Kidney epithelial cell (primary cell): ENCODE measurements around the gene ARCN1. TPM values are rescaled to one million over a fixed set of nuclear protein-coding genes. Genes with fewer than 3 reads are reported as not detected.

Source experiments
- DNase-seq: peaks from one replicate; pipeline ENCODE4 v3.0.0-alpha.2; 2010; ENCODE audit warnings: low read depth
- H3K27me3 ChIP-seq: 2 replicates; pipeline ENCODE4 v1.6.0; 2011; ENCODE audit warnings: low read length; ENCODE audit not compliant: control insufficient read depth, insufficient read depth
- H3K36me3 ChIP-seq: 2 replicates; pipeline ENCODE4 v1.5.1; 2011; ENCODE audit warnings: low read length; ENCODE audit not compliant: control insufficient read depth, insufficient read depth
- H3K4me3 ChIP-seq: 2 replicates; pipeline ENCODE4 v1.5.1; 2011; ENCODE audit warnings: low read depth, mild to moderate bottlenecking, control low read depth, low read length
- total RNA-seq: library from RNA; depleted of rRNA; stranded (reverse); fragments of >200 nt; gene quantifications from 2 replicates; pipeline ENCODE4 v1.2.3, GENCODE V29; 2015
- TF ChIP-seq, protein P1 (sequence below): IDR thresholded peaks from 2 replicates; pipeline ENCODE4 v1.5.1; 2011; ENCODE audit warnings: mild to moderate bottlenecking, moderate library complexity, low read length, control low read depth, inconsistent platforms; ENCODE audit not compliant: insufficient read depth, poor library complexity, severe bottlenecking

The ARCN1 gene
- total RNA-seq, 1 donor from 2014 or later = 122 TPM

DNA sequence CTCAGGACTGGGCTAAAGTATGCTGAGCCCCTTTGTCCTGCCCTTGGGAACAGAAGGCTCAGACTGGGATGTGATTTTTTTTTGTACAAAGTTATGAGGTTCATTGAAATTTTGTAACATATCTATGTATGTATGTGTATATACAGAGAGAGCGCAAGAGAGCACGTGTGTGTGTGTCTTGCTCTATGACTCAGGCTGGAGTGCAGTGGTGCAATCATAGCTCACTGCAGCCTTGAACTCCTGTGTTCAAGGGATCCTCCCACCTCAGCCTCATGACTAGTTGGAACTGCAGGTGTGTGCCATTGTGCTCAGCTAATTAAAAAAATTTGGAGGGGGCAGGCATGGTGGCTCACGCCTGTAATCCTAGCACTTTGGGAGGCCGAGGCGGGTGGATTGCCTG, 35.5 kb upstream of the ARCN1 start:
- DNase-seq = no peak
- Histone ChIP-seq H3K27me3 (no peaks in the 10 kb centered on the region), H3K36me3 (no peaks in the 10 kb centered on the region), H3K4me3 (no peak overlapping the region)
- TF ChIP-seq, protein P1, sequence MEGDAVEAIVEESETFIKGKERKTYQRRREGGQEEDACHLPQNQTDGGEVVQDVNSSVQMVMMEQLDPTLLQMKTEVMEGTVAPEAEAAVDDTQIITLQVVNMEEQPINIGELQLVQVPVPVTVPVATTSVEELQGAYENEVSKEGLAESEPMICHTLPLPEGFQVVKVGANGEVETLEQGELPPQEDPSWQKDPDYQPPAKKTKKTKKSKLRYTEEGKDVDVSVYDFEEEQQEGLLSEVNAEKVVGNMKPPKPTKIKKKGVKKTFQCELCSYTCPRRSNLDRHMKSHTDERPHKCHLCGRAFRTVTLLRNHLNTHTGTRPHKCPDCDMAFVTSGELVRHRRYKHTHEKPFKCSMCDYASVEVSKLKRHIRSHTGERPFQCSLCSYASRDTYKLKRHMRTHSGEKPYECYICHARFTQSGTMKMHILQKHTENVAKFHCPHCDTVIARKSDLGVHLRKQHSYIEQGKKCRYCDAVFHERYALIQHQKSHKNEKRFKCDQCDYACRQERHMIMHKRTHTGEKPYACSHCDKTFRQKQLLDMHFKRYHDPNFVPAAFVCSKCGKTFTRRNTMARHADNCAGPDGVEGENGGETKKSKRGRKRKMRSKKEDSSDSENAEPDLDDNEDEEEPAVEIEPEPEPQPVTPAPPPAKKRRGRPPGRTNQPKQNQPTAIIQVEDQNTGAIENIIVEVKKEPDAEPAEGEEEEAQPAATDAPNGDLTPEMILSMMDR = no peak

- no peak for DNase-seq
- H3K27me3 ChIP-seq = no peaks in the 10 kb centered on the region
- TF ChIP-seq, protein P1 = no peak
- H3K36me3 ChIP-seq = no peaks in the 10 kb centered on the region
- no peak overlapping the region for H3K4me3 ChIP-seq
Measured at GRCh38 chr11:118537409-118537980, 34.7 kb upstream of the ARCN1 start.

- TF ChIP-seq, protein P1 = no peak
- no peak for DNase-seq
- H3K27me3 ChIP-seq = no peaks in the 10 kb centered on the region
- no peaks in the 10 kb centered on the region for H3K36me3 ChIP-seq
- no peak overlapping the region for H3K4me3 ChIP-seq
Measured at GRCh38 chr11:118544010-118544646, 28.1 kb upstream of the ARCN1 start.

DNA sequence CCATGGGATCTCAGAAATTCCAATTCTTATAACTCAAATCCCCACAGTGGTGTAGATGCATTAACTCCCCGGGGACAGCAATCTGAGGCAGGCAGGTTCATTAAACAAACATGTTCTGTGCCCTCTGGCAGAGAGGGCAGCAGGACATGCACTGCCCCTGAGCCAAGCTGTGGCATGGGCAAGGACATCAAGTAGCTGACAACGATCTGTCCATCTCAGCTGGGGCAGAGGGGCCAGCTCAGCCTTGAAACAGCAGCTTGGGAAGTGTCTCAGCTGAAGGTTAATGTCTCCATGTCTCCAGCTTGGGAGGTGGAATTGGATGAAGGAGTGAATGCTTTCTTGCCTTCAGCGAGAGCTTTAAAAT, 27.6 kb upstream of the ARCN1 start:
- H3K36me3 ChIP-seq = no peaks in the 10 kb centered on the region
- TF ChIP-seq, protein P1 = no peak

DNA sequence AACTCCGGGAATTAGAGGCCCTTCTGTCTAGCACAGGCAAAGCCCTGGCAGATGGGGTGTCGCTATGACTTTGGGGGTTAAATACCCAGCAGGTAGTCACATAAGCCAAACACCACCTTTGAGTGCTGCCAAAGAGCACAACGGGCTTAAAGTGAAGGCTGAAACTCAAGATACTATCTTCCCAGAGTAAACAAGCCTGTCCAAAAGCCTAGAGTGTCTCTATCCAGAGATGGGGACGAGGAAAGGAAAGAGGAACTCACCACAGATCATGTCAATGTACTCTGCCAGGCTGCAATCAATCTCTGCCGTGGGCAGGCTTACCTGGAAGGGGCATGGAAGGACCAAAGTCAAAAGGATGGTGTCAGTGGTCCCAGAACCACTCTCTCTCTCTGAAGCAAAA, 26.7 kb upstream of the ARCN1 start:
- no peak for DNase-seq
- TF ChIP-seq, protein P1 = no peak
- Histone ChIP-seq H3K36me3 (no peaks in the 10 kb centered on the region), H3K4me3 (no peak overlapping the region), H3K27me3 (no peaks in the 10 kb centered on the region)

More for the DNA sequence above, 27.6 kb upstream of the ARCN1 start:
- H3K4me3 ChIP-seq = no peak overlapping the region
- no peaks in the 10 kb centered on the region for H3K27me3 ChIP-seq
- no peak for DNase-seq

DNA sequence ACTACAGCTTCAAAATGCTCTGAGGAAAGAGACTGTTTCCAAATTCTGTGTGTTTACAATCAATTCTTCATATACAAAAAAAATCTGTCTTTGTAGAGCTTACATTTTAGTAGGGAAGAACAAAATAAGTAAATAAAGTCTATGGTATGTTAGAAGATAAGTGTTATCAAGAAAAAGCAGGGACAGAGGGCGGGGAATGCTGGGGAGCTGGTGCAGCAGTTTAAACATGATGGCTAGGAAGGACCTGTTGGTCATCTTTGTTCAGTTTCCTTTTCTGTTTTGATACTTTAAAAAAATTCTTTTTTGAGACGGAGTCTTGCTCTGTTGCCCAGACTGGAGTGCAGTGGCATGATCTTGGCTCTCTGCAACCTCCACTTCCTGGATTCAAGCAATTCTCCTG, 25.1 kb upstream of the ARCN1 start:
- TF ChIP-seq, protein P1 = no peak
- Histone ChIP-seq H3K4me3 (no peak overlapping the region), H3K36me3 (no peaks in the 10 kb centered on the region), H3K27me3 (no peaks in the 10 kb centered on the region)
- DNase-seq = no peak
